Measurements from ENCODE around the gene PORCN. TPM values are rescaled to one million over a fixed set of nuclear protein-coding genes. Genes with fewer than 3 reads are reported as not detected.

PORCN gene
- polyA plus RNA-seq, 1 donor (not counting 4 experiments of a cell fraction or from before 2014, with no cell fraction given): 52.2 TPM

DNA sequence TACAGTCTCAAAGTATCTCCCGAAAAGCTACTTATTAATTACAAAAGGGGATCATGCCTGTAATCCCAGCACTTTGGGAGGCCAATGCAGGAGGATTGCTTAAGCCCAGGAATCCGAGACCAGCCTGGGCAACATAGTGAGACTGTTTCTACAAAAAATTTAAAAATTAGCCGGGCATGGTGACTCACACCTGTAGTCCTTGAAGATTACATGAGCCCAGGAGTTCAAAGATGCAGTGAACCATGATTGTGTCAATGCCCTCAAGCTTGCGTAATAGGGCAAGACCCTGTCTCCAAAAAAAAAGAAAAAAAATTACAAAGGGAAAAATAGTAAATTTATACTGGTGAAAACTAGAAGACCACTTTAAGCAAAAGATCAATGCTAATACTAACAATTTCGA is 3.3 kb upstream of the PORCN start:
- peaks cover 7% of the 10 kb centered on the region for H3K4me1 ChIP-seq (ENCODE audit: control insufficient read depth, extremely low read depth, insufficient read depth, low read length)
- H3K4me2 ChIP-seq (ENCODE audit: control insufficient read depth, extremely low read depth, insufficient read depth, low read depth, low read length): no peak overlapping the region

DNA sequence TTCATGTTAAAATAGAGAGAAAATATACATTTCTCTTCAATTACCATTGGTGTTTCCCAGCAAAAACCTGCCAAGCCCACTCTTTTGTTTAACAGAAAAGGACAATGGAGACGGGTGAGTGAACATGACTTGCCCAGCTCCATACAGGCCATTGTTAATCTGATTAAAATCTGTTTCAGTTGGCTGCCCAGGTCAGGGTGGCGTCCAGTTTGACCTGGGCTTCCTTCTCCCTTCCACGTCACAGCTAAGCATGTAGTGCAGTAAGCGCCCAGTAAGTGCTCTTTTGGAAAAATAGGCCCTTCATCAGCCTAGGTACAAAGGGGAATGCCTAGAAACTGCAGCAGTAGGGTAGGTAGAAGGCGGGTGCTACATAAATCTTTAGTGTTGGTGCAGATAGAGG is 1.5 kb upstream of the PORCN start:
- Histone ChIP-seq H3K4me3 (ENCODE audit: control insufficient read depth in 2 of 3, extremely low read depth in 1 of 3, insufficient read depth in 2 of 3, low read depth in 1 of 3, low read length in 3 of 3) (no peak overlapping the region), H3K4me1 (ENCODE audit: control insufficient read depth, extremely low read depth, insufficient read depth, low read length) (peaks cover 7% of the 10 kb centered on the region), H3K27me3 (ENCODE audit: control insufficient read depth, extremely low read depth, insufficient read depth, low read length) (no peaks in the 10 kb centered on the region), H3K36me3 (ENCODE audit: control insufficient read depth in 2 of 2, extremely low read depth in 1 of 2, insufficient read depth in 2 of 2, low read length in 2 of 2) (peaks cover 0 to 3% of the 10 kb centered on the region in 2 experiments), H3K9me1 (ENCODE audit: control insufficient read depth, extremely low read depth, insufficient read depth, low read length) (no peaks in the 10 kb centered on the region), H3K9me3 (ENCODE audit: control insufficient read depth, low read depth, low read length) (peaks cover 4% of the 10 kb centered on the region), H3K4me2 (ENCODE audit: control insufficient read depth, extremely low read depth, insufficient read depth, low read depth, low read length) (no peak overlapping the region), H2AFZ (ENCODE audit: control insufficient read depth, low read length) (no peak overlapping the region), H3K9ac (ENCODE audit: control insufficient read depth, extremely low read depth, insufficient read depth, low read length) (no peak overlapping the region), H4K20me1 (ENCODE audit: control insufficient read depth, extremely low read depth, insufficient read depth, low read length) (no peaks in the 10 kb centered on the region), H3K27ac (ENCODE audit: control insufficient read depth, insufficient read depth, low read length) (no peak overlapping the region), H3K79me2 (ENCODE audit: control insufficient read depth, insufficient read depth, low read length) (peaks cover 13% of the 10 kb centered on the region)
- no peak for DNase-seq (ENCODE audit: low read depth, low spot score)
- no peak for TF ChIP-seq EZH2 (IDR thresholded peaks at IDR 0.05; ENCODE audit: low read length)
- TF ChIP-seq, protein P1, sequence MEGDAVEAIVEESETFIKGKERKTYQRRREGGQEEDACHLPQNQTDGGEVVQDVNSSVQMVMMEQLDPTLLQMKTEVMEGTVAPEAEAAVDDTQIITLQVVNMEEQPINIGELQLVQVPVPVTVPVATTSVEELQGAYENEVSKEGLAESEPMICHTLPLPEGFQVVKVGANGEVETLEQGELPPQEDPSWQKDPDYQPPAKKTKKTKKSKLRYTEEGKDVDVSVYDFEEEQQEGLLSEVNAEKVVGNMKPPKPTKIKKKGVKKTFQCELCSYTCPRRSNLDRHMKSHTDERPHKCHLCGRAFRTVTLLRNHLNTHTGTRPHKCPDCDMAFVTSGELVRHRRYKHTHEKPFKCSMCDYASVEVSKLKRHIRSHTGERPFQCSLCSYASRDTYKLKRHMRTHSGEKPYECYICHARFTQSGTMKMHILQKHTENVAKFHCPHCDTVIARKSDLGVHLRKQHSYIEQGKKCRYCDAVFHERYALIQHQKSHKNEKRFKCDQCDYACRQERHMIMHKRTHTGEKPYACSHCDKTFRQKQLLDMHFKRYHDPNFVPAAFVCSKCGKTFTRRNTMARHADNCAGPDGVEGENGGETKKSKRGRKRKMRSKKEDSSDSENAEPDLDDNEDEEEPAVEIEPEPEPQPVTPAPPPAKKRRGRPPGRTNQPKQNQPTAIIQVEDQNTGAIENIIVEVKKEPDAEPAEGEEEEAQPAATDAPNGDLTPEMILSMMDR (optimal IDR thresholded peaks at IDR 0.05 in 1 of 3, IDR thresholded peaks at IDR 0.05 in 1 of 3, conservative IDR thresholded peaks at IDR 0.05 in 1 of 3; ENCODE audit: extremely low read depth in 1 of 3, insufficient read depth in 2 of 3, low read length in 3 of 3): no peak
- FAIRE-seq: no peak
- dilution Hi-C loops (cut with MboI; ENCODE audit: extremely low pct_ligation_motif_present, low sequenced_read_pairs): no loop called here

More for the DNA sequence above, 3.3 kb upstream of the PORCN start:
- H2AFZ ChIP-seq (ENCODE audit: control insufficient read depth, low read length): no peak overlapping the region
- no peak for DNase-seq (ENCODE audit: low read depth, low spot score)
- dilution Hi-C loops (cut with MboI; ENCODE audit: extremely low pct_ligation_motif_present, low sequenced_read_pairs): no loop called here
- TF ChIP-seq, protein P1 (optimal IDR thresholded peaks at IDR 0.05 in 1 of 3, IDR thresholded peaks at IDR 0.05 in 1 of 3, conservative IDR thresholded peaks at IDR 0.05 in 1 of 3; ENCODE audit: extremely low read depth in 1 of 3, insufficient read depth in 2 of 3, low read length in 3 of 3): no peak
- no peak for TF ChIP-seq EZH2 (IDR thresholded peaks at IDR 0.05; ENCODE audit: low read length)
- no peaks in the 10 kb centered on the region for H3K36me3 ChIP-seq (ENCODE audit: control insufficient read depth in 2 of 2, extremely low read depth in 1 of 2, insufficient read depth in 2 of 2, low read length in 2 of 2)
- H3K9me3 ChIP-seq (ENCODE audit: control insufficient read depth, low read depth, low read length): peaks cover 2% of the 10 kb centered on the region
- H3K9ac ChIP-seq (ENCODE audit: control insufficient read depth, extremely low read depth, insufficient read depth, low read length): no peak overlapping the region
- no peaks in the 10 kb centered on the region for H3K27me3 ChIP-seq (ENCODE audit: control insufficient read depth, extremely low read depth, insufficient read depth, low read length)
- H4K20me1 ChIP-seq (ENCODE audit: control insufficient read depth, extremely low read depth, insufficient read depth, low read length): no peaks in the 10 kb centered on the region
- H3K79me2 ChIP-seq (ENCODE audit: control insufficient read depth, insufficient read depth, low read length): peaks cover 10% of the 10 kb centered on the region
- H3K9me1 ChIP-seq (ENCODE audit: control insufficient read depth, extremely low read depth, insufficient read depth, low read length): no peaks in the 10 kb centered on the region
- no peak overlapping the region for H3K4me3 ChIP-seq (ENCODE audit: control insufficient read depth in 2 of 3, extremely low read depth in 1 of 3, insufficient read depth in 2 of 3, low read depth in 1 of 3, low read length in 3 of 3)
- FAIRE-seq: no peak
- H3K27ac ChIP-seq (ENCODE audit: control insufficient read depth, insufficient read depth, low read length): no peak overlapping the region

Data from keratinocyte (primary cell).